GM12878 (cell line): Measurements from ENCODE around the gene RNASEH2A.

Experiments used
- ATF2 ChIP-seq: IDR thresholded peaks from 2 replicates; pipeline ENCODE4 v1.6.1; 2012; ENCODE audit warnings: low read length, inconsistent platforms
- ATF3 ChIP-seq: IDR thresholded peaks from 2 replicates; pipeline ENCODE4 v1.6.1; 2011; ENCODE audit warnings: low read depth, mild to moderate bottlenecking, low read length, moderate library complexity, borderline replicate concordance; ENCODE audit errors: extremely low read depth
- CTCF ChIP-seq, 3 experiments: IDR thresholded peaks in 2 of 3; conservative IDR thresholded peaks in 1 of 3; 2 replicates each; pipeline ENCODE4 v1.5.1; 2011; ENCODE audit warnings: low read depth in 3 of 3, low read length in 3 of 3, mild to moderate bottlenecking in 3 of 3, control low read depth in 2 of 3, moderate library complexity in 2 of 3, inconsistent platforms in 1 of 3, mixed read lengths in 1 of 3; ENCODE audit not compliant: control insufficient read depth in 2 of 3, insufficient read depth in 1 of 3; ENCODE audit errors: extremely low read depth in 1 of 3
- ZNF24 ChIP-seq: fragments of 450-650 bp; IDR thresholded peaks from 2 replicates; pipeline ENCODE4 v1.6.1; 2017; ENCODE audit warnings: antibody characterized with exemption, mild to moderate bottlenecking
- ZNF384 ChIP-seq: IDR thresholded peaks from 2 replicates; pipeline ENCODE4 v1.6.1; 2012; ENCODE audit warnings: low read depth, mild to moderate bottlenecking, low read length, improper control_type of control experiment, borderline replicate concordance

GRCh38 chr19:12794971-12795381 lies 11.4 kb upstream of the RNASEH2A start:
- TF ChIP-seq CTCF (IDR thresholded peaks at IDR 0.05 in 2 of 3, conservative IDR thresholded peaks at IDR 0.05 in 1 of 3; ENCODE audit: control insufficient read depth in 2 of 3, extremely low read depth in 1 of 3, insufficient read depth in 1 of 3, low read depth in 3 of 3, low read length in 3 of 3) (no peak), ATF3 (no peak), ZNF384 (no peak), ZNF24 (no peak), ATF2 (no peak)
